ENCODE measurements around the gene KMO. TPM values are rescaled to one million over a fixed set of nuclear protein-coding genes. Genes with fewer than 3 reads are reported as not detected.

The KMO gene
- total RNA-seq, 1 experiment from 2014 or later = 0.29 TPM

GRCh38 chr1:241592273-241592958, 60.2 kb downstream of the KMO start:
- Histone ChIP-seq H3K9ac (ENCODE audit: low read length) (peak overlapping the region; percentile 80), H3K9me3 (ENCODE audit: low read length) (no peaks in the 10 kb centered on the region), H3K27me3 (ENCODE audit: low read length) (no peaks in the 10 kb centered on the region), H3K36me3 (ENCODE audit: low read depth, low read length) (no peaks in the 10 kb centered on the region), H3K9me2 (replicated peaks; ENCODE audit: low read length) (no peaks in the 10 kb centered on the region), H3K4me3 (ENCODE audit: low read length) (peak overlapping the region; percentile 20), H3F3A (ENCODE audit: low read length, unreplicated experiment) (peaks cover 12% of the 10 kb centered on the region), H2AFZ (ENCODE audit: low read length) (no peak overlapping the region), H3K4me2 (ENCODE audit: low read length) (peak overlapping the region; percentile 75), H4K20me1 (ENCODE audit: low read length) (no peaks in the 10 kb centered on the region), H3K27ac (ENCODE audit: low read length) (peak overlapping the region; percentile 89), H3K4me1 (ENCODE audit: insufficient read depth, low read length) (peaks cover 43% of the 10 kb centered on the region), H3K79me2 (ENCODE audit: low read length) (no peaks in the 10 kb centered on the region)
- CTCF ChIA-PET = interaction anchor here (2.2 to 2.3 kb wide), 2 partner anchors 13 to 18 kb away, joined by 7 to 13 read pairs; no protein-coding TSS in a partner anchor
- ATAC-seq (peak; percentile 82), DNase-seq (peak; percentile 100)
- intact Hi-C loops (cut with micrococcal nuclease) = loop anchor here (1.0 kb wide), 4 partner anchors 11 to 61 kb away; no protein-coding TSS in a partner anchor
- POLR2A ChIA-PET (ENCODE audit: unreplicated experiment) = interaction anchor here (0.5 kb wide), 1 partner anchor 633 kb away, joined by 3 read pairs; no protein-coding TSS in a partner anchor
- TF ChIP-seq EZH2 (IDR thresholded peaks at IDR 0.05; ENCODE audit: low read length, unreplicated experiment) = no peak
- no peak for TF ChIP-seq EZH2phosphoT487 (IDR thresholded peaks at IDR 0.05; ENCODE audit: borderline replicate concordance, low read length)
- TF ChIP-seq CTCF (conservative IDR thresholded peaks at IDR 0.05; ENCODE audit: low read depth, low read length) = no peak
- BruUV-seq (replicated peaks) = no TSS peak

- DNase-seq (peak; percentile 88), ATAC-seq (peak; percentile 27)
- peak overlapping the region; percentile 80 for H3K9ac ChIP-seq (ENCODE audit: low read length)
- no peaks in the 10 kb centered on the region for H3K9me3 ChIP-seq (ENCODE audit: low read length)
- H2AFZ ChIP-seq (ENCODE audit: low read length) = no peak overlapping the region
- TF ChIP-seq EZH2 (IDR thresholded peaks at IDR 0.05; ENCODE audit: low read length, unreplicated experiment) (no peak), EZH2phosphoT487 (IDR thresholded peaks at IDR 0.05; ENCODE audit: borderline replicate concordance, low read length) (no peak)
- ChIA-PET CTCF (interaction anchor here (0.6 kb wide), 1 partner anchor 19 kb away, joined by 3 read pairs; no protein-coding TSS in a partner anchor), POLR2A (ENCODE audit: unreplicated experiment) (no interaction called here)
- H3K27ac ChIP-seq (ENCODE audit: low read length) = peak overlapping the region; percentile 89
- no peaks in the 10 kb centered on the region for H3K27me3 ChIP-seq (ENCODE audit: low read length)
- intact Hi-C loops (cut with micrococcal nuclease) = loop anchor here (1.0 kb wide), 1 partner anchor 13 kb away; no protein-coding TSS in a partner anchor
- H3K4me1 ChIP-seq (ENCODE audit: insufficient read depth, low read length) = peaks cover 43% of the 10 kb centered on the region
- H3K4me2 ChIP-seq (ENCODE audit: low read length) = peak overlapping the region; percentile 75
- H3F3A ChIP-seq (ENCODE audit: low read length, unreplicated experiment) = peaks cover 12% of the 10 kb centered on the region
- H3K36me3 ChIP-seq (ENCODE audit: low read depth, low read length) = no peaks in the 10 kb centered on the region
- peak overlapping the region; percentile 5 for H3K4me3 ChIP-seq (ENCODE audit: low read length)
- BruUV-seq (replicated peaks) = no TSS peak
- no peaks in the 10 kb centered on the region for H3K9me2 ChIP-seq (replicated peaks; ENCODE audit: low read length)
- no peaks in the 10 kb centered on the region for H3K79me2 ChIP-seq (ENCODE audit: low read length)
- no peaks in the 10 kb centered on the region for H4K20me1 ChIP-seq (ENCODE audit: low read length)
These were observed 61.0 kb downstream of the KMO start for GRCh38 chr1:241593186-241593585.

- no peak for ATAC-seq
- ChIA-PET POLR2A (ENCODE audit: unreplicated experiment) (interaction anchor here (0.7 kb wide), 1 partner anchor 215 kb away, joined by 9 read pairs; no protein-coding TSS in a partner anchor), CTCF (no interaction called here)
- no TSS peak for BruUV-seq (replicated peaks)
- H3K27me3 ChIP-seq (ENCODE audit: low read length) = no peaks in the 10 kb centered on the region
- no peaks in the 10 kb centered on the region for H3K36me3 ChIP-seq (ENCODE audit: low read depth, low read length)
- TF ChIP-seq EZH2phosphoT487 (IDR thresholded peaks at IDR 0.05; ENCODE audit: borderline replicate concordance, low read length) = no peak
- no peak for TF ChIP-seq CTCF (conservative IDR thresholded peaks at IDR 0.05; ENCODE audit: low read depth, low read length)
- TF ChIP-seq EZH2 (IDR thresholded peaks at IDR 0.05; ENCODE audit: low read length, unreplicated experiment) = no peak
- peaks cover 23% of the 10 kb centered on the region for H3K4me1 ChIP-seq (ENCODE audit: insufficient read depth, low read length)
- no peak overlapping the region for H2AFZ ChIP-seq (ENCODE audit: low read length)
- H3K9me3 ChIP-seq (ENCODE audit: low read length) = no peaks in the 10 kb centered on the region
- no peaks in the 10 kb centered on the region for H4K20me1 ChIP-seq (ENCODE audit: low read length)
- no peak for DNase-seq
- H3K4me2 ChIP-seq (ENCODE audit: low read length) = no peak overlapping the region
- intact Hi-C loops (cut with micrococcal nuclease) = no loop called here
- no peak overlapping the region for H3K9ac ChIP-seq (ENCODE audit: low read length)
- no peaks in the 10 kb centered on the region for H3K9me2 ChIP-seq (replicated peaks; ENCODE audit: low read length)
- H3K79me2 ChIP-seq (ENCODE audit: low read length) = no peaks in the 10 kb centered on the region
- no peak overlapping the region for H3K27ac ChIP-seq (ENCODE audit: low read length)
- peaks cover 5% of the 10 kb centered on the region for H3F3A ChIP-seq (ENCODE audit: low read length, unreplicated experiment)
- H3K4me3 ChIP-seq (ENCODE audit: low read length) = no peak overlapping the region
These were observed 64.5 kb downstream of the KMO start for GRCh38 chr1:241596633-241597032.
